Measurements from ENCODE around the gene SPATA31D3. TPM values are rescaled to one million over a fixed set of nuclear protein-coding genes. Genes with fewer than 3 reads are reported as not detected.

The SPATA31D3 gene
- total and polyA plus RNA-seq, 2 of the 13 experiments (the other 11 are each of a cell fraction or from before 2014, with no cell fraction given), result not detected

DNA sequence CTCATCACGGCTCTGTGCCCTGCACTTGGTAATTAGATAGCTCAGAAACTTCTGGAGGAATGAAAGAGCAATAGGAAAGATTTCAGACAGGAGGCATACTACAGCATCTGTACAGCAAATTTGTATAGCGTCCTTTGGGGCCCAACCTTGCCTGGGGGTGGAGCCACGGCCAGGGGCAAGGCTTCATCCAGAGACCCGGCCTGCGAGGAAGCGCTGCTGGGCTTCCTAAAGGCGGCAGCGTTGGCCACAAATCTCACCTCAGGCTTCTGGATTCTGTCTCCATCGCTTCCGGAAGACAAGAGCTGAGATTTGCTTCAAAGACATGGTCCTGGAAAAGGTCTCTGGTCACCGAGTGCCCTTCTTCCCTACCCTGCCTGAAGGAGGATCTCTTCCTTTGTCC is 33.1 kb downstream of the SPATA31D3 start:
- no peak for DNase-seq (ENCODE audit: low spot score)
- no peak for ATAC-seq
- H3K36me3 ChIP-seq (replicated peaks in 1 of 2; ENCODE audit: control insufficient read depth in 1 of 2, insufficient read depth in 2 of 2, low read length in 2 of 2), result no peaks in the 10 kb centered on the region
- H3K27ac ChIP-seq (ENCODE audit: extremely low read length, insufficient read depth, low read length), result no peak overlapping the region
- H2AFZ ChIP-seq (ENCODE audit: low read length), result no peak overlapping the region
- H3K27me3 ChIP-seq (ENCODE audit: control insufficient read depth in 1 of 2, insufficient read depth in 2 of 2, low read length in 2 of 2), result no peaks in the 10 kb centered on the region
- no peak for FAIRE-seq
- in situ Hi-C loops (cut with HindIII; ENCODE audit: extremely low pct_ligation_motif_present, low pct_unique_long_range_greater_than_20kb) (no loop called here), intact Hi-C loops (cut with micrococcal nuclease; ENCODE audit: unreplicated experiment) (no loop called here)
- no peaks in the 10 kb centered on the region for H3K79me2 ChIP-seq (ENCODE audit: insufficient read depth, low read length)
- H3K9me3 ChIP-seq (ENCODE audit: low read length), result no peaks in the 10 kb centered on the region
- no peaks in the 10 kb centered on the region for H3K4me1 ChIP-seq (ENCODE audit: insufficient read depth, low read length)
- WGBS (ENCODE audit: low lambda C conversion rate), result 48% methylated on average over 5 of the region's 11 CpGs
- no peaks in the 10 kb centered on the region for H4K20me1 ChIP-seq (ENCODE audit: insufficient read depth, low read length)
- BruUV-seq (replicated peaks), result no TSS peak
- no peak overlapping the region for H3K4me2 ChIP-seq (ENCODE audit: low read depth, low read length)
- POLR2A ChIA-PET, result no interaction called here
- CTCF ChIA-PET (ENCODE audit: low intra/inter-chr PET ratio, low total read pairs), result no interaction called here
- TF ChIP-seq, protein P1, sequence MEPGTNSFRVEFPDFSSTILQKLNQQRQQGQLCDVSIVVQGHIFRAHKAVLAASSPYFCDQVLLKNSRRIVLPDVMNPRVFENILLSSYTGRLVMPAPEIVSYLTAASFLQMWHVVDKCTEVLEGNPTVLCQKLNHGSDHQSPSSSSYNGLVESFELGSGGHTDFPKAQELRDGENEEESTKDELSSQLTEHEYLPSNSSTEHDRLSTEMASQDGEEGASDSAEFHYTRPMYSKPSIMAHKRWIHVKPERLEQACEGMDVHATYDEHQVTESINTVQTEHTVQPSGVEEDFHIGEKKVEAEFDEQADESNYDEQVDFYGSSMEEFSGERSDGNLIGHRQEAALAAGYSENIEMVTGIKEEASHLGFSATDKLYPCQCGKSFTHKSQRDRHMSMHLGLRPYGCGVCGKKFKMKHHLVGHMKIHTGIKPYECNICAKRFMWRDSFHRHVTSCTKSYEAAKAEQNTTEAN (CRISPR knock-in tag; conservative IDR thresholded peaks at IDR 0.05), result no peak
- TF ChIP-seq PHF20 (CRISPR knock-in tag; IDR thresholded peaks at IDR 0.05), result no peak
- no peak for TF ChIP-seq ZNF570 (CRISPR knock-in tag; IDR thresholded peaks at IDR 0.05; ENCODE audit: borderline replicate concordance)
- no peak for TF ChIP-seq KDM2A (CRISPR knock-in tag; IDR thresholded peaks at IDR 0.05; ENCODE audit: borderline replicate concordance, low read depth)
- H3K4me3 ChIP-seq (replicated peaks in 1 of 3; ENCODE audit: insufficient read depth in 1 of 3, low read depth in 2 of 3, low read length in 3 of 3), result no peak overlapping the region
- H3K9ac ChIP-seq (ENCODE audit: insufficient read depth, low read depth, low read length), result no peak overlapping the region

DNA sequence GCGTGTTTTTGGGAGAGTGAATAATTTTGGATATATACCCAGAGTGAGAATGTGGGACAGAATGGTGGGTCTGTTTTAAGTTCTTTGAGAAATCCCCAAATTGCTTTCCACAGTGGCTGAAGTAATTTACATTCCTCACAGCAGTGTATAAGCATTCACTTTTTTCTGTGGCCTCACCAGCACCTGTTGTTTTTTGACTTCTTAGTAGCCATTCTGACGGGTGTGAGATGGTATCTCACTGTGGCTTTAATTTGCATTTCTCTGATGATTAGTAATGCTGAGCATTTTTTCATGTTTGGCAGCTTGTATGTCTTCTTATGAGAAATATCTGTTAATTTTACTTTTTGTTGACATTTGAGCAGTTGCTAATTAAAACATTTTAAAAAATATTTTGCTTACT is 35.9 kb downstream of the SPATA31D3 start:
- no peak overlapping the region for H3K9ac ChIP-seq (ENCODE audit: insufficient read depth, low read depth, low read length)
- no peak for DNase-seq (ENCODE audit: low spot score)
- no peaks in the 10 kb centered on the region for H3K4me1 ChIP-seq (ENCODE audit: insufficient read depth, low read length)
- WGBS (ENCODE audit: low lambda C conversion rate), result 45% methylated on average over 2 of the region's 2 CpGs
- intact Hi-C loops (cut with micrococcal nuclease; ENCODE audit: unreplicated experiment) (no loop called here), in situ Hi-C loops (cut with HindIII; ENCODE audit: extremely low pct_ligation_motif_present, low pct_unique_long_range_greater_than_20kb) (no loop called here)
- no peaks in the 10 kb centered on the region for H3K79me2 ChIP-seq (ENCODE audit: insufficient read depth, low read length)
- CTCF ChIA-PET (ENCODE audit: low intra/inter-chr PET ratio, low total read pairs), result no interaction called here
- FAIRE-seq, result no peak
- no peaks in the 10 kb centered on the region for H4K20me1 ChIP-seq (ENCODE audit: insufficient read depth, low read length)
- no peak overlapping the region for H3K27ac ChIP-seq (ENCODE audit: extremely low read length, insufficient read depth, low read length)
- POLR2A ChIA-PET, result no interaction called here
- H3K9me3 ChIP-seq (ENCODE audit: low read length), result no peaks in the 10 kb centered on the region
- H2AFZ ChIP-seq (ENCODE audit: low read length), result no peak overlapping the region
- H3K4me2 ChIP-seq (ENCODE audit: low read depth, low read length), result no peak overlapping the region
- no peak overlapping the region for H3K4me3 ChIP-seq (replicated peaks in 1 of 3; ENCODE audit: insufficient read depth in 1 of 3, low read depth in 2 of 3, low read length in 3 of 3)
- H3K36me3 ChIP-seq (replicated peaks in 1 of 2; ENCODE audit: control insufficient read depth in 1 of 2, insufficient read depth in 2 of 2, low read length in 2 of 2), result no peaks in the 10 kb centered on the region
- BruUV-seq (replicated peaks), result no TSS peak
- no peak for TF ChIP-seq ZSCAN9 (CRISPR knock-in tag; IDR thresholded peaks at IDR 0.05; ENCODE audit: borderline replicate concordance)
- no peak for TF ChIP-seq TRIM24 (CRISPR knock-in tag; IDR thresholded peaks at IDR 0.05)
- no peak for TF ChIP-seq ISL2 (CRISPR knock-in tag; IDR thresholded peaks at IDR 0.05)
- no peaks in the 10 kb centered on the region for H3K27me3 ChIP-seq (ENCODE audit: control insufficient read depth in 1 of 2, insufficient read depth in 2 of 2, low read length in 2 of 2)
- ATAC-seq, result no peak
